Mesothelial cell of epicardium (in vitro differentiated cells): ENCODE results near the gene KIF3C. TPM values are rescaled to one million over a fixed set of nuclear protein-coding genes. Genes with fewer than 3 reads are reported as not detected.

Experiments
- DNase-seq, 2 experiments: peaks; one replicate each; pipeline ENCODE4 v3.0.0; 2021; ENCODE audit warnings: low spot score in 2 of 2; ENCODE audit not compliant: unreplicated experiment in 2 of 2
- H3K27ac Mint-ChIP-seq: 2 replicates; pipeline ENCODE4 v1.8.0; 2021; ENCODE audit warnings: mixed read lengths
- H3K27me3 Mint-ChIP-seq: 2 replicates; pipeline ENCODE4 v1.8.0; 2021; ENCODE audit warnings: low read depth, mixed read lengths
- H3K36me3 Mint-ChIP-seq: 2 replicates; pipeline ENCODE4 v1.8.0; 2021; ENCODE audit warnings: mixed read lengths
- H3K4me1 Mint-ChIP-seq: 2 replicates; pipeline ENCODE4 v1.8.0; 2021; ENCODE audit warnings: mixed read lengths
- H3K4me3 Mint-ChIP-seq: 2 replicates; pipeline ENCODE4 v1.8.0; 2021; ENCODE audit warnings: mild to moderate bottlenecking, moderate library complexity, mixed read lengths
- H3K9me3 Mint-ChIP-seq: 2 replicates; pipeline ENCODE4 v1.8.0; 2021; ENCODE audit warnings: mixed read lengths
- total RNA-seq: library from RNA; stranded (reverse); gene quantifications from 3 replicates; pipeline ENCODE4 v1.2.1, GENCODE V29; 2021
- TF ChIP-seq, protein P1 (sequence below): fragments of 200-600 bp; sonication (generic); IDR thresholded peaks from one replicate; pipeline ENCODE4 v1.5.0; 2021; ENCODE audit warnings: antibody characterized with exemption; ENCODE audit not compliant: unreplicated experiment

Gene KIF3C
- total RNA-seq, 1 donor from 2014 or later, result 39.5 TPM

DNA sequence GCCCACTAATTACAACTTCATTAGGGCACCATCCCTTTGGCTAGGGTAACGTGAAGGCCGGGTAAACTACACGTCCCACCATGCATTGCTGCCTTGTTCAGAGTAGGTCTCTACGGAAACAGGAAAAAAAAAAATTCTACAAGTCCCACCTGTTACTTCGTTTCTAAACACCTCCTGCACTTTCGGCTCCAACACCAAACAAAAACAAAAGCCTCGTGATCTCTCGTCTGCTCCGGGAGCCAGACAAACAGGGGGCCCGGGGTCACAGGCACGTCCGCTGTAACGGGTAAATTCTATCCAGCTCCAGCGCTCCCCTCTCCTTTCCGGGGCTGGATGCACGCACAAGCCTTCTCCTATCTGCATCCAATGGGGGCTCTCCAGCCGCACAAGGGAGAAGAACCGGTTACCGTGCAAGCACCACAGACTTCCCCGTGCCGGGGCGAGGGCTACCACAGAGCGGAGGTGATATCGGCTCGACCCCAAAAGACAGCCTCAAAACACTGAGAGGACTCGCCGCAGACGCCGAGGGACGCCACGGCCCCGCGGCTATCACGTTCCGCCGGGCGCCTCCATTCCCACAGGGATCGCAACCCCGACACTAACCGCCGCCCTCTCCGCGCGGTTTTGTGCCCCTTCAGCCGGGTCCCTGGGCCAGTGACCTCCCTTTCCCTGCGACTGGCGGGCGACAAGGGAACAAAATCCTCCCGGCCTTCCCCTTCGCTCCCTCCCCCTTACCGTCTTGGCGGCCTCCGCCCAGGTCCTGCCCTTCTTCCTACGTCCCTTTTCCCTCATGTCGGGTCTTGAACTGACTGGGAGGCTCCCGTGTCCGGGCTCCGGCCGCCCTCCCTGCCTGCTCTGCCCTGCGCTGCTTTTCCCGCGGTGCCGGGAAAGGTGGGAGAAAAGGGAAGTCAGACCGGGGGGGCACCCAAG is 104.6 kb downstream of the KIF3C start:
- Mint-ChIP-seq H3K4me1 (peaks cover 23% of the 10 kb centered on the region), H3K9me3 (no peaks in the 10 kb centered on the region), H3K27ac (peak overlapping the region; percentile 99), H3K27me3 (peaks cover 26% of the 10 kb centered on the region), H3K4me3 (peak overlapping the region; percentile 97), H3K36me3 (no peaks in the 10 kb centered on the region)
- TF ChIP-seq, protein P1, sequence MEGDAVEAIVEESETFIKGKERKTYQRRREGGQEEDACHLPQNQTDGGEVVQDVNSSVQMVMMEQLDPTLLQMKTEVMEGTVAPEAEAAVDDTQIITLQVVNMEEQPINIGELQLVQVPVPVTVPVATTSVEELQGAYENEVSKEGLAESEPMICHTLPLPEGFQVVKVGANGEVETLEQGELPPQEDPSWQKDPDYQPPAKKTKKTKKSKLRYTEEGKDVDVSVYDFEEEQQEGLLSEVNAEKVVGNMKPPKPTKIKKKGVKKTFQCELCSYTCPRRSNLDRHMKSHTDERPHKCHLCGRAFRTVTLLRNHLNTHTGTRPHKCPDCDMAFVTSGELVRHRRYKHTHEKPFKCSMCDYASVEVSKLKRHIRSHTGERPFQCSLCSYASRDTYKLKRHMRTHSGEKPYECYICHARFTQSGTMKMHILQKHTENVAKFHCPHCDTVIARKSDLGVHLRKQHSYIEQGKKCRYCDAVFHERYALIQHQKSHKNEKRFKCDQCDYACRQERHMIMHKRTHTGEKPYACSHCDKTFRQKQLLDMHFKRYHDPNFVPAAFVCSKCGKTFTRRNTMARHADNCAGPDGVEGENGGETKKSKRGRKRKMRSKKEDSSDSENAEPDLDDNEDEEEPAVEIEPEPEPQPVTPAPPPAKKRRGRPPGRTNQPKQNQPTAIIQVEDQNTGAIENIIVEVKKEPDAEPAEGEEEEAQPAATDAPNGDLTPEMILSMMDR, result no peak
- peak; percentile 30 to 59 for DNase-seq

Other genes with a start within 250 kb of the KIF3C start
- gene ASXL2, start 104.0 kb downstream of the KIF3C start, total RNA-seq, result 24.8 to 25.5 TPM (median 25.4 TPM) in 3 replicates
- 86.5 to 90.6 TPM (median 90.2 TPM) in 3 replicates for gene RAB10, start 51.6 kb upstream of the KIF3C start, total RNA-seq
- gene GAREM2, start 190.6 kb upstream of the KIF3C start, total RNA-seq, result 25.0 to 27.5 TPM (median 26.4 TPM) in 3 replicates